ENCODE data around the gene PRKD2. TPM values are rescaled to one million over a fixed set of nuclear protein-coding genes. Genes with fewer than 3 reads are reported as not detected.

Gene PRKD2
- total RNA-seq, 4 donors from 2014 or later: 52.6 to 120 (median 66.7) TPM

DNA sequence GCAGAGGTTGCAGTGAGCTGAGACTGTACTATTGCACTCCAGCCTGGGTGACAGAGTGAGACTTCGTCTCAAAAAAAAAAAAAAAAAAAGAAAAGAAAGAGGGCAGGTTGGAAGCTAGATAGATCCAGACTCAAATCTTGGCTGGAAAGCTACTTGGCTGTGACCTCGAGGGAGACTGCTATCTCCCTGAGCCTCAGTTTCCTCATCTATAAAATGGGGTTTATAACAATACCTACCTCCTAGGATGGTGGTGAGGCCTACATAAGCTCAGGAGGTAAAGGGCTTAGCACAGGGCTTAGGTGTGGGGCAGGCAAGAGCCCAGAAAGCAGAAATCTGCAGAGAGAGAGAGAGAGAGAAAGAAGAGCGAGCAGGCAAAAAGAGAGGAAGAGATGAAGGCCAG lies 31.7 kb downstream of the PRKD2 start:
- WGBS, 2 donors: 86 to 97% methylated on average over 3 of the region's 3 CpGs
- H3K4me3 ChIP-seq (ENCODE audit: low read depth, poor library complexity, severe bottlenecking): no peak overlapping the region
- no peak for DNase-seq (ENCODE audit: low spot score in 2 of 2)
- intact Hi-C loops (cut with DNase I; ENCODE audit: low total_unique reads): no loop called here
- TF ChIP-seq POLR2A (IDR thresholded peaks at IDR 0.05) (no peak), CTCF (IDR thresholded peaks at IDR 0.05) (no peak)

DNA sequence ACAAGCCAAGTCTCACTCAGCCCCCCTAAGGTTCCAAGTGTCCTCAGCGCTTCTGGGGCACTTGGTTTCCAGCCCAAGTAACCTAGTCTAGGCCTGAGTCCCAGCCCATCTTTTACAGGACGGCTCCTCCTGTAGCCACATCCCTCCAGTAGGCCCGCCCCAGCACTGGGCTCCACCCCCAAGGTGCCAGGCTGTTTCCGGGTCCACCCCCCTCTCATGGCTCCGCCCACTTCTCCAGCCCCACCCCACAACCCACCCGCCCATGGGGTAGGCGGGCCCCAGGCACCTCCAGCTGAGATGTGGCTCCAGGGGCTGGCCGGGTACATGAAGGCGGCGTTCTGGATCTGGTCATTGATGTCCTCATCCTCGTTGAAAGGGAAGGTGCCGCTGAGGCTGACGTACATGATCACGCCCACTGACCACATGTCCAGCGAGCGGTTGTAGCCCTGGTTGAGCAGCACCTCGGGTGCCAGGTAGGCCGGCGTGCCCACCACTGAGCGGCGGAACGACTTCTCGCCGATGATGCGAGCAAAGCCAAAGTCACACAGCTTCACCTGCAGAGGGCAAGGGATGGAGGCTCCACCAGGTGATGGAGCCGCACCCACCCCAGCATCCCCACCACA lies 38.7 kb downstream of the PRKD2 start:
- H3K4me3 ChIP-seq (ENCODE audit: low read depth, poor library complexity, severe bottlenecking): no peak overlapping the region
- WGBS, 2 donors: 71 to 86% methylated on average over 10 to 24 of the region's 26 CpGs
- no peak for DNase-seq (ENCODE audit: low spot score in 2 of 2)
- intact Hi-C loops (cut with DNase I; ENCODE audit: low total_unique reads): no loop called here
- TF ChIP-seq POLR2A (IDR thresholded peaks at IDR 0.05) (no peak), CTCF (IDR thresholded peaks at IDR 0.05) (no peak)

- TF ChIP-seq POLR2A (IDR thresholded peaks at IDR 0.05) (no peak), CTCF (IDR thresholded peaks at IDR 0.05) (no peak)
- DNase-seq (ENCODE audit: low spot score in 2 of 2): no peak
- no peak overlapping the region for H3K4me3 ChIP-seq (ENCODE audit: low read depth, poor library complexity, severe bottlenecking)
- WGBS, 2 donors: 92 to 96% methylated on average over 21 of the region's 21 CpGs
- intact Hi-C loops (cut with DNase I; ENCODE audit: low total_unique reads): no loop called here
These were observed 42.3 kb downstream of the PRKD2 start for GRCh38 chr19:46674416-46675178.

DNA sequence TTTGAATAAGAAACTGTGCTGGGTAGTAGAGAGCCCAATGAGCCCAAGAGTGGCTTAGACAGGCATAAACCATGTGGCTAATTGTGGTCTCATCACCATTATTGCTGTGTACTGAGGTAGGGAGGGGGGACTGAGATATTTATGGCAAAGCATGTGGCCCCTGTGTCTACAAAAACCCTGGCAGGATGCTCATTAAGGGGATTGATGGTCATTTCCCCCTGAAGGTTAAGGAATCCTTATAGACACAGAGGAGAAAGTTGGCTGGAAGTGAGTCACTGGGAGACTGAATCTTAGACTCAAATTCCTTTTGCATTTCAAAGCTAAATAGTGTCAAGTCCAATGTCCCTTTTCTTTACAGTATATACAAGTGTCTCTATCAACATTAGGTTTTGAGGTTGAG lies 46.1 kb downstream of the PRKD2 start:
- intact Hi-C loops (cut with DNase I; ENCODE audit: low total_unique reads): no loop called here
- TF ChIP-seq CTCF (IDR thresholded peaks at IDR 0.05) (no peak), POLR2A (IDR thresholded peaks at IDR 0.05) (no peak)
- H3K4me3 ChIP-seq (ENCODE audit: low read depth, poor library complexity, severe bottlenecking): no peak overlapping the region
- no peak for DNase-seq (ENCODE audit: low spot score in 2 of 2)

DNA sequence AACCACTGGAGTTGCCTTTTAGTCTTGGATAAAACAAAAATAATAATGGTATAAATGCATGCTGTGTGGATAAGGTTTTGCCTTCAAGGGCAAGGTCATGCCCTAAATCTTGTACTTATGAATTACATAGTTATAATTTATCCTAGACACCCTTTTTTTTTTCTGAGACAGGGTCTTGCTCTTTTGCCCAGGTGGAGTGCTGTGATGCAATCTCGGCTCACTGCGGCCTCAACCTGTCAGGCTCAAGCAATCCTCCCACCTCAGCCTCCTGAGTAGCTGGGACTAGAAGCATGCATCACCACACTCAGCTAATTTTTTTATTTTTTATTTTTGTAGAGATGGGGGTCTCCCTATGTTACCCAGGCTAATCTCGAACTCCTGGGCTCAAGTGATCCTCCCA lies 48.3 kb downstream of the PRKD2 start:
- no peak for DNase-seq (ENCODE audit: low spot score in 2 of 2)
- TF ChIP-seq CTCF (IDR thresholded peaks at IDR 0.05) (no peak), POLR2A (IDR thresholded peaks at IDR 0.05) (no peak)
- H3K4me3 ChIP-seq (ENCODE audit: low read depth, poor library complexity, severe bottlenecking): no peak overlapping the region
- intact Hi-C loops (cut with DNase I; ENCODE audit: low total_unique reads): loop anchor here (10.0 kb wide), 2 partner anchors 54 to 134 kb away; no protein-coding TSS in a partner anchor
- 85 to 92% methylated on average over 3 of the region's 3 CpGs for WGBS, 2 donors
